NCI-H2029 (cell line): ENCODE results near the gene PAH.
"Not testable (repeated sequence)": the region's sequence is repeated elsewhere in the genome, so short reads cannot be mapped to it uniquely, and the experiment has no call there.

Experiments used
- DNase-seq: peaks from one replicate; lab custom pipeline; 2025; lab: John Stamatoyannopoulos, UW

The PAH gene

GRCh38 chr12:102891756-102892155 lies 25.3 kb downstream of the PAH start:
- DNase-seq: no peak

- DNase-seq: no peak
Observed at GRCh38 chr12:102888511-102888910, 28.5 kb downstream of the PAH start.

- no peak for DNase-seq
Observed at GRCh38 chr12:102885043-102885932, 31.8 kb downstream of the PAH start.

- DNase-seq: peak; percentile 60
Observed at GRCh38 chr12:102883204-102883799, 33.7 kb downstream of the PAH start.

- DNase-seq: no peak
Observed at GRCh38 chr12:102880783-102881182, 36.3 kb downstream of the PAH start.

GRCh38 chr12:102879144-102879763 lies 37.8 kb downstream of the PAH start:
- peak; percentile 85 for DNase-seq

GRCh38 chr12:102876883-102877282 lies 40.2 kb downstream of the PAH start:
- no peak for DNase-seq

- no peak for DNase-seq
Observed at GRCh38 chr12:102874819-102875218, 42.2 kb downstream of the PAH start.

- no peak for DNase-seq
Observed at GRCh38 chr12:102873077-102873476, 44.0 kb downstream of the PAH start.

- no peak for DNase-seq
Observed at GRCh38 chr12:102871014-102871413, 46.0 kb downstream of the PAH start.

- DNase-seq: no peak
Observed at GRCh38 chr12:102869571-102869970, 47.5 kb downstream of the PAH start.

- no peak for DNase-seq
Observed at GRCh38 chr12:102865821-102866615, 51.0 kb downstream of the PAH start.

- no peak for DNase-seq
Observed at GRCh38 chr12:102862486-102862885, 54.6 kb downstream of the PAH start.

GRCh38 chr12:102851246-102851645 lies 65.8 kb downstream of the PAH start:
- DNase-seq: no peak

- DNase-seq: no peak
Observed at GRCh38 chr12:102849722-102850447, 67.2 kb downstream of the PAH start.

GRCh38 chr12:102848832-102849231 lies 68.2 kb downstream of the PAH start:
- no peak for DNase-seq

- DNase-seq: no peak
Observed at GRCh38 chr12:102847131-102847530, 69.9 kb downstream of the PAH start.

GRCh38 chr12:102833687-102834441 lies 83.2 kb downstream of the PAH start:
- no peak for DNase-seq

GRCh38 chr12:102832826-102833225 lies 84.2 kb downstream of the PAH start:
- not testable (repeated sequence) for DNase-seq

GRCh38 chr12:102824218-102824835 lies 92.7 kb downstream of the PAH start:
- no peak for DNase-seq
